ENCODE data around the gene BRME1. TPM values are rescaled to one million over a fixed set of nuclear protein-coding genes. Genes with fewer than 3 reads are reported as not detected.
A peak's percentile ranks its signal among the peaks of the same experiment; 100 is the strongest.

BRME1 gene
- total RNA-seq, 1 donor from 2014 or later: 4.6 TPM

GRCh38 chr19:13938301-13939064 is 32.6 kb upstream of the BRME1 start, which contains the start of gene PODNL1:
Gene PODNL1 (minus strand): TSS chr19:13938417. CDS start chr19:13938181, 236 bp downstream.
- Mint-ChIP-seq H3K36me3 (ENCODE audit: unreplicated experiment) (no peaks in the 10 kb centered on the region), H3K27me3 (ENCODE audit: unreplicated experiment) (peaks cover 6% of the 10 kb centered on the region), H3K4me1 (ENCODE audit: low read depth, unreplicated experiment) (peaks cover 9% of the 10 kb centered on the region), H3K27ac (ENCODE audit: unreplicated experiment) (no peak within 1 kb of the TSS), H3K4me3 (ENCODE audit: unreplicated experiment) (peak within 1 kb of the TSS; percentile 77), H3K9me3 (ENCODE audit: unreplicated experiment) (peaks cover 3% of the 10 kb centered on the region)
- TF ChIP-seq CTCF (IDR thresholded peaks at IDR 0.05; ENCODE audit: partially characterized antibody, unreplicated experiment): no peak
- no peak for DNase-seq

- peak; percentile 65 for DNase-seq
- H3K4me3 Mint-ChIP-seq (ENCODE audit: unreplicated experiment): peak overlapping the region; percentile 77
Observed at GRCh38 chr19:13937479-13938300, 31.8 kb upstream of the BRME1 start.

GRCh38 chr19:13935765-13936510 is 30.0 kb upstream of the BRME1 start:
- peaks cover 6% of the 10 kb centered on the region for H3K27me3 Mint-ChIP-seq (ENCODE audit: unreplicated experiment)
- H3K9me3 Mint-ChIP-seq (ENCODE audit: unreplicated experiment): peaks cover 5% of the 10 kb centered on the region
- peak overlapping the region; percentile 78 for H3K27ac Mint-ChIP-seq (ENCODE audit: unreplicated experiment)
- peaks cover 9% of the 10 kb centered on the region for H3K4me1 Mint-ChIP-seq (ENCODE audit: low read depth, unreplicated experiment)
- peak overlapping the region; percentile 74 for H3K4me3 Mint-ChIP-seq (ENCODE audit: unreplicated experiment)
- no peak for TF ChIP-seq CTCF (IDR thresholded peaks at IDR 0.05; ENCODE audit: partially characterized antibody, unreplicated experiment)
- H3K36me3 Mint-ChIP-seq (ENCODE audit: unreplicated experiment): no peaks in the 10 kb centered on the region
- DNase-seq: peak; percentile 83

More at GRCh38 chr19:13937479-13938300, 31.8 kb upstream of the BRME1 start:
- TF ChIP-seq CTCF (IDR thresholded peaks at IDR 0.05; ENCODE audit: partially characterized antibody, unreplicated experiment): no peak
- Mint-ChIP-seq H3K9me3 (ENCODE audit: unreplicated experiment) (peaks cover 3% of the 10 kb centered on the region), H3K27ac (ENCODE audit: unreplicated experiment) (no peak overlapping the region), H3K27me3 (ENCODE audit: unreplicated experiment) (peaks cover 6% of the 10 kb centered on the region), H3K36me3 (ENCODE audit: unreplicated experiment) (no peaks in the 10 kb centered on the region), H3K4me1 (ENCODE audit: low read depth, unreplicated experiment) (peaks cover 9% of the 10 kb centered on the region)

DNA sequence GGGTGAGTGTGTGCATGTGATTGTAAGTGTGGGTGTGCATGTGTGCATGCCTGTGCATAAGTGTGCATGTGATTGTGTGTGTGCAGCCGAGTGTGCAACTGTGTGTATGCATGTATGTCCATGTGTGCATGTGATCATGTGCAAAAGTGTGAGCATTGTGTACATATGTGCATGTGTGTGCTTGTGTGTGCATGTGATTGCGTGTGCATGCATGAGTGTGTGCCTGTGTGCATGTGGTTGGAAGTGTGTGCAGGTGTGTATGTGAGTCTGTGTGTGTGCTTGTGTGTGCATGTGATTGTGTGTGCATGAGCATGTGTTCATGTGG is 28.8 kb upstream of the BRME1 start:
- peaks cover 9% of the 10 kb centered on the region for H3K4me1 Mint-ChIP-seq (ENCODE audit: low read depth, unreplicated experiment)
- H3K4me3 Mint-ChIP-seq (ENCODE audit: unreplicated experiment): peak overlapping the region; percentile 53
- peaks cover 5% of the 10 kb centered on the region for H3K9me3 Mint-ChIP-seq (ENCODE audit: unreplicated experiment)
- no peak for TF ChIP-seq CTCF (IDR thresholded peaks at IDR 0.05; ENCODE audit: partially characterized antibody, unreplicated experiment)
- H3K36me3 Mint-ChIP-seq (ENCODE audit: unreplicated experiment): no peaks in the 10 kb centered on the region
- peaks cover 6% of the 10 kb centered on the region for H3K27me3 Mint-ChIP-seq (ENCODE audit: unreplicated experiment)
- peak overlapping the region; percentile 21 for H3K27ac Mint-ChIP-seq (ENCODE audit: unreplicated experiment)
- DNase-seq: no peak
